ENCODE results near the gene ADAMTS16.

Gene ADAMTS16

GRCh38 chr5:5104550-5104949, 35.6 kb upstream of the ADAMTS16 start:
- H3K79me2 ChIP-seq (ENCODE audit: insufficient read depth, low read length) = no peaks in the 10 kb centered on the region
- H4K20me1 ChIP-seq (ENCODE audit: insufficient read depth, low read length) = no peaks in the 10 kb centered on the region
- H3K27me3 ChIP-seq (ENCODE audit: insufficient read depth, low read length) = no peaks in the 10 kb centered on the region
- H3K9me3 ChIP-seq (ENCODE audit: low read length) = peaks cover 5% of the 10 kb centered on the region; the same call in 1 of the 2 replicates
- no peaks in the 10 kb centered on the region for H3K36me3 ChIP-seq (ENCODE audit: insufficient read depth, low read length)
- no peak overlapping the region for H3K4me2 ChIP-seq (ENCODE audit: low read length)
- no peak for TF ChIP-seq EZH2 (IDR thresholded peaks at IDR 0.05; ENCODE audit: borderline replicate concordance, low read length)
- TF ChIP-seq CTCF (IDR thresholded peaks at IDR 0.05; ENCODE audit: low read length) = no peak
- H3K4me3 ChIP-seq (ENCODE audit: low read depth, low read length, poor library complexity, severe bottlenecking) = no peak overlapping the region
- H3F3A ChIP-seq (ENCODE audit: insufficient read depth, low read length) = no peaks in the 10 kb centered on the region
- no peaks in the 10 kb centered on the region for H3K4me1 ChIP-seq (ENCODE audit: insufficient read depth, low read length, severe bottlenecking)
- no peak overlapping the region for H3K27ac ChIP-seq (ENCODE audit: low read depth, low read length, poor library complexity, severe bottlenecking)
- H3K9ac ChIP-seq (ENCODE audit: low read length) = no peak overlapping the region
- no peak overlapping the region for H2AFZ ChIP-seq (ENCODE audit: low read length)
- H3K9me2 ChIP-seq (ENCODE audit: low read depth, low read length) = no peaks in the 10 kb centered on the region

- no peak for TF ChIP-seq EZH2 (IDR thresholded peaks at IDR 0.05; ENCODE audit: borderline replicate concordance, low read length)
- no peak for TF ChIP-seq CTCF (IDR thresholded peaks at IDR 0.05; ENCODE audit: low read length)
- Histone ChIP-seq H4K20me1 (ENCODE audit: insufficient read depth, low read length) (no peaks in the 10 kb centered on the region), H3K9ac (ENCODE audit: low read length) (no peak overlapping the region), H3F3A (ENCODE audit: insufficient read depth, low read length) (no peaks in the 10 kb centered on the region), H3K36me3 (ENCODE audit: insufficient read depth, low read length) (no peaks in the 10 kb centered on the region), H2AFZ (ENCODE audit: low read length) (no peak overlapping the region), H3K9me2 (ENCODE audit: low read depth, low read length) (no peaks in the 10 kb centered on the region), H3K4me2 (ENCODE audit: low read length) (no peak overlapping the region), H3K27me3 (ENCODE audit: insufficient read depth, low read length) (no peaks in the 10 kb centered on the region), H3K27ac (ENCODE audit: low read depth, low read length, poor library complexity, severe bottlenecking) (no peak overlapping the region), H3K4me1 (ENCODE audit: insufficient read depth, low read length, severe bottlenecking) (no peaks in the 10 kb centered on the region), H3K9me3 (ENCODE audit: low read length) (peaks cover 5% of the 10 kb centered on the region; the same call in 1 of the 2 replicates), H3K79me2 (ENCODE audit: insufficient read depth, low read length) (no peaks in the 10 kb centered on the region), H3K4me3 (ENCODE audit: low read depth, low read length, poor library complexity, severe bottlenecking) (no peak overlapping the region)
These were observed 34.6 kb upstream of the ADAMTS16 start for GRCh38 chr5:5105531-5105930.

- no peak overlapping the region for H3K27ac ChIP-seq (ENCODE audit: low read depth, low read length, poor library complexity, severe bottlenecking)
- H3F3A ChIP-seq (ENCODE audit: insufficient read depth, low read length) = no peaks in the 10 kb centered on the region
- TF ChIP-seq EZH2 (IDR thresholded peaks at IDR 0.05; ENCODE audit: borderline replicate concordance, low read length) = no peak
- no peak overlapping the region for H3K4me2 ChIP-seq (ENCODE audit: low read length)
- no peaks in the 10 kb centered on the region for H3K4me1 ChIP-seq (ENCODE audit: insufficient read depth, low read length, severe bottlenecking)
- H3K27me3 ChIP-seq (ENCODE audit: insufficient read depth, low read length) = no peaks in the 10 kb centered on the region
- H2AFZ ChIP-seq (ENCODE audit: low read length) = no peak overlapping the region
- no peaks in the 10 kb centered on the region for H3K79me2 ChIP-seq (ENCODE audit: insufficient read depth, low read length)
- no peaks in the 10 kb centered on the region for H4K20me1 ChIP-seq (ENCODE audit: insufficient read depth, low read length)
- H3K9me3 ChIP-seq (ENCODE audit: low read length) = no peaks in the 10 kb centered on the region
- H3K9ac ChIP-seq (ENCODE audit: low read length) = no peak overlapping the region
- no peak overlapping the region for H3K4me3 ChIP-seq (ENCODE audit: low read depth, low read length, poor library complexity, severe bottlenecking)
- no peaks in the 10 kb centered on the region for H3K9me2 ChIP-seq (ENCODE audit: low read depth, low read length)
- no peaks in the 10 kb centered on the region for H3K36me3 ChIP-seq (ENCODE audit: insufficient read depth, low read length)
These were observed 23.2 kb upstream of the ADAMTS16 start for GRCh38 chr5:5116956-5117355.

GRCh38 chr5:5122776-5123175, 17.4 kb upstream of the ADAMTS16 start:
- H3F3A ChIP-seq (ENCODE audit: insufficient read depth, low read length) = no peaks in the 10 kb centered on the region
- no peaks in the 10 kb centered on the region for H3K79me2 ChIP-seq (ENCODE audit: insufficient read depth, low read length)
- no peaks in the 10 kb centered on the region for H3K9me3 ChIP-seq (ENCODE audit: low read length)
- no peak overlapping the region for H3K27ac ChIP-seq (ENCODE audit: low read depth, low read length, poor library complexity, severe bottlenecking)
- H4K20me1 ChIP-seq (ENCODE audit: insufficient read depth, low read length) = no peaks in the 10 kb centered on the region
- no peaks in the 10 kb centered on the region for H3K9me2 ChIP-seq (ENCODE audit: low read depth, low read length)
- H2AFZ ChIP-seq (ENCODE audit: low read length) = no peak overlapping the region
- H3K4me2 ChIP-seq (ENCODE audit: low read length) = no peak overlapping the region
- H3K27me3 ChIP-seq (ENCODE audit: insufficient read depth, low read length) = no peaks in the 10 kb centered on the region
- H3K36me3 ChIP-seq (ENCODE audit: insufficient read depth, low read length) = no peaks in the 10 kb centered on the region
- H3K9ac ChIP-seq (ENCODE audit: low read length) = no peak overlapping the region
- no peaks in the 10 kb centered on the region for H3K4me1 ChIP-seq (ENCODE audit: insufficient read depth, low read length, severe bottlenecking)
- no peak for TF ChIP-seq EZH2 (IDR thresholded peaks at IDR 0.05; ENCODE audit: borderline replicate concordance, low read length)
- no peak for TF ChIP-seq CTCF (IDR thresholded peaks at IDR 0.05; ENCODE audit: low read length)
- H3K4me3 ChIP-seq (ENCODE audit: low read depth, low read length, poor library complexity, severe bottlenecking) = no peak overlapping the region
